ENCODE results near the gene SMAD2.

SMAD2 gene

DNA sequence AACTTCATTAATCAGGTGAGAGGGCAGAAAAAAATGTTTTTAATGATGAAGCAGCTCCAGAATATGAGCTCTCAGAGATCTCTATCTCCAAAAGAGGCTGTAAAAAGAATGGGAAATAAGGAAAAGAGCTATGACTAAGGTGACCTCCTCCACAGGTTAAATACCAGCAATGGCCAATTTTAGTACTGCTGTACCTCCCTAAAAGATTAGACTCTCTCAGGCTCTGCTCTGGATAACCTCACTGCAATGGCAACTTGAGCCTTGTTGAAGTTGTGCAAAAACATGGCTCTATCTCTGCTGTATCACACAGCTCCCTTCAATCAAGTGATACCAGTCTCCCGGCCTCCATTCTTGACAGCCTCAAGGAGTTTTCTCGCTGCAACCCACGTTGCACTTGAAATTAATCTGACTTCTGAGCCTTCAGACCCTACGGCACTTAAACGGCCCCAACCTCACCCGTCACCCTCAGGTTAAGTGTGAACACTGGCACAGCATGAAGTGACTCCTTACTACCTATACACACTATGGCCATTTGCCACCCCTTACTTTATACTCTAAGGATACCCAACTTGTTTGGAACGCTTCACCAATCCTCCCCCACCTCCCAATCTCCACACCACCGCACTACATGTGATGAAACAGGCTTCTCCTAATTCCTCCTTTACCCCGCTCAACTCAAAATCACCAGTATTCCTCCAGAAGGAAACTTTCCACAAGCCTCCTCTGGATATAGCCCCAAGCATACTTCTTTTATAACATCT is 36.3 kb downstream of the SMAD2 start:
- DNase-seq: no peak

GRCh38 chr18:47893047-47893446 is 37.4 kb downstream of the SMAD2 start:
- no peak for DNase-seq

- DNase-seq: no peak
These were observed 42.3 kb downstream of the SMAD2 start for GRCh38 chr18:47888156-47888555.

- DNase-seq: no peak
These were observed 43.2 kb downstream of the SMAD2 start for GRCh38 chr18:47887227-47887626.

GRCh38 chr18:47883771-47884413 is 46.6 kb downstream of the SMAD2 start:
- no peak for DNase-seq

- no peak for DNase-seq
These were observed 47.8 kb downstream of the SMAD2 start for GRCh38 chr18:47882641-47883040.

GRCh38 chr18:47881752-47882455 is 48.6 kb downstream of the SMAD2 start:
- DNase-seq: no peak

DNA sequence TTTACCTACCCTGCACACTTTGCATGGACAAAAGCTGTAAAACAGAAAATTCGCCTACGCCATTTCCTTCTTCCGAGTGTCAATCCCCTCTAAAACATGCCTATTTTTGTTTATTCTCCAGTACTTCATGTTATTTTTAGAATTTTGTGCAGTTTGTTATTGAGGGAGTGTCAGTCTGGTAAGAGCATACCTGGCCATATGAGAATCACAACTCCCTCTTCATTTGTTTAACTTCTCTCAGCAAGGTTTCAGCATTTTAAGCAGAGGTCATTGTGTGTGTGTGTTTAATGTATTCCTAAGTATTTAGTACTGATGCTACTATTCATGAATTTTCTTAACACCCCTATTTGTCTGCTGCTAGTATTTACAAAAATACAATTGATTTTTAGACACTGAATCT is 49.4 kb downstream of the SMAD2 start:
- DNase-seq: no peak

- DNase-seq: no peak
These were observed 52.6 kb downstream of the SMAD2 start for GRCh38 chr18:47877892-47878291.

DNA sequence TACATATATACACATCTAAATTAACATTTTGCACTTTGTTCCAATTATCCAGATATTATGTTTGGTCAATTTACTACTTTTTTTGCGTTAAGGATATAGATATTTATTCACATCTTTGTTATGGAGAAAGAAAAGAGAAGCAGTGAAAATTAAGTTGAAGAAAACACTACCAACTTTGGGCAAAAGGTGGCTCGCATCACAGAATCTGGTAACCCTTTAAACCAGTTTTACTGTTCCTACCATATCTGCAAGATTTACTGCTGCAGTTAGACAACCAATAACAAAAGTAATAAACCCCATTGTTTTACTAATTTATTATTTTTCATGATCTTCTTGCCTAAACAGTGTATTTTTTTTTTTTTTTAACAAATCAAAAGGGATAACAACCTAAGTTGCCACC is 53.6 kb downstream of the SMAD2 start:
- DNase-seq: no peak

DNA sequence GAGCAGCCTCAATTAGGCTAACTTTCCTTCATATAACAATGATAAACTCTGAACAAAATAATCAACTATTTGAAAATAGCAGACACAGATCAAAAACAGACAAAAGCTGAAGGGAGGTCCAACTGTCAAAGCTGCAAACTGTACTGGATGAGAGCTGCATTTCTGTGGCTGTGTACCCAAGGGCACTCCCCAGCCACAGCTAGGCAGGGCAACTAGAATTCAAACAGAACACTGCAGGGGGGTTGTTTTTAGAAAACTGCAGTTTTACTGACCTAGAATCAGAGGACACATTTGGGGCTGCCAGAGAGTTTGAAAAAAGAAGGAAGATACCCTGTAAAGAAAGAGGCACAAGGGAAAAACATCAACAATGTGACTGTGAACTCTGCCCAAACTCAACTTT is 56.8 kb downstream of the SMAD2 start:
- no peak for DNase-seq

DNA sequence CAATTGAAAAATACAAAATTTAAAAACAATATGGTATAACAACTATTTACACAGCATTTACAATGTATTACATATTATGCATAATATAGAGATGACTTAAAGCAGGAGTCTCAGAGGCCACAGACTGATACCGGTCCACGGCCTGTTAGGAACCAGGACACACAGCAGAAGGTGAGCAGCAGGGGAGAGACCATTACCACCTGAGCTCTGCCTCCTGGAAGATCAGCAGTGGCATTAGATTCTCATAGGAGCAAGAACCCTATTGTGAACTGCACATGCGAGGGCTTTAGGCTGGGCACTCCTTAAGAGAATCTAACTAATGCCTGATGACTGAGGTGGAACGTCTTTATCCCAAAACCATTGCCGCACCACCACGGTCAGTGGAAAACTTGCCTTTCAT is 58.0 kb downstream of the SMAD2 start:
- no peak for DNase-seq

DNA sequence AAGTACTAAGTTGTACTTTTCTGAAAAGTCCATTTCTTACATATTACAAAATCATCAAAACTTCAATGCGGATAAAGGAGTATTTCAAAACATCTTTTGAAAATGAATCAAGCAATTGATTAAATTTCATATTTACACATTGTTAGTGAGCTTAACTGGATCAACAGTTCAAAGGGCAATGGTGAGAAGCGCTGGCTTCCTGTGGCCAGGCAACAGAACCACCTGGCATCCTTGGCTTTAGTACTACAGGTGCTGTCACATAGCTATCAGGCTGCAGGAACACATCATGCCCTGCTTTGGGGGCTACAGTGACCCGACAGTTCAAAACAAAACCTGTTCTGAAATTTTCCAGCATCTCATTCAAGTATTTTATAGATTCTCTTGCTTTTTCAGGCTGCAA is 59.2 kb downstream of the SMAD2 start:
- no peak for DNase-seq

DNA sequence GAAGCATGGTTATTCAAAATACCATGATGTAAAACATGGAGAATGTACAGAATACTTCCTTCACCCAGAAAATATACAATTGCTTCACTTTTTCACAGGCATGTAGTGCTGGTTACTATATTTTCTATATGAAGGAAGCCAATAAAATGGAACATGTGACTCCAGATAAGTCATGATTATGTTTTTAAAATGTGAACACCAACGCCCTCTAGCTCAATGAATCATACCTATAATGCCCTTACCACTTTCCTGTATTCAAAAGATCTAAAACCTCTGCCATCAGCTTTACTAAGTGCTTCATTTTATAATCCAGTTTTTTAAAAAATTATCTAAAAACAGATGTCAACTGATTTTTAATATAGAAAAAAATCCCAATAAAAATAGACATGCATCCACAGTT is 59.9 kb downstream of the SMAD2 start:
- no peak for DNase-seq

DNA sequence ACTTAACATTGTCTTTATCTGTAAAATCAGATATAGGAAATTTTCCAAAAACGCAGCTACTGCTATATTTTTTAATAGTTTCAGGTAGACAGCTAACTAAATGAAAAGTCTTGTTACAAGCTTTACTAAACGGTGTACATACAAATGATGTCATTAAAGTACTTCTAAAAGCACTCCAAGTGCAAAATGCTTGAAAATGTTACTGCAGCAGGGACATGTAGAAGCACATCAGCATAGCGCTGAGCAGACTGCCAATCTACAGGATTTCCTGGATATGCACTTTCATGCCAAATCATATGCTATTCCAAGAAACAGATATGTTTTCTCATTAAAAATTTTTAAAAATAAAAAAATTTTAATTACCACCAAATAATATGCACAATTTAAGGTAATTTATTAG is 61.7 kb downstream of the SMAD2 start:
- DNase-seq: no peak

- DNase-seq: no peak
These were observed 65.3 kb downstream of the SMAD2 start for GRCh38 chr18:47865183-47865582.

GRCh38 chr18:47863041-47863440 is 67.4 kb downstream of the SMAD2 start:
- DNase-seq: no peak

DNA sequence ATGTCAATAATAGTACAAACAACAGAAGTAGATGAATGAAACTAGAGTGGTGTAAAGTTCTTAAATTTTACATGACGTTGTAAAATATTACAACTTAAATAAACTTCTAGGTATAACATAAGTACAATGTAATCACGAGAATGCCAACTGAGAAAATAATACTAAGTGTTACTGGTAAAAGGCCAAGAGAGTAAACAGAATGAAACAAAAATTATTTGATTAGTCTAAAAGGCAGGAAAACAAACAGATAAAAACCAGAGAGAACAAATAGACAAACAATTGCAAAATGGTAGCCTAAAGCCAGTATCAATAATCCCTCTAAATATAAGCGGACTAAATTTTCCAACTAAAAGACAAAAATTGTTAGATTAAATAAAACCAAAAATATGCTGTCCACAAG is 71.9 kb downstream of the SMAD2 start:
- DNase-seq: no peak

DNA sequence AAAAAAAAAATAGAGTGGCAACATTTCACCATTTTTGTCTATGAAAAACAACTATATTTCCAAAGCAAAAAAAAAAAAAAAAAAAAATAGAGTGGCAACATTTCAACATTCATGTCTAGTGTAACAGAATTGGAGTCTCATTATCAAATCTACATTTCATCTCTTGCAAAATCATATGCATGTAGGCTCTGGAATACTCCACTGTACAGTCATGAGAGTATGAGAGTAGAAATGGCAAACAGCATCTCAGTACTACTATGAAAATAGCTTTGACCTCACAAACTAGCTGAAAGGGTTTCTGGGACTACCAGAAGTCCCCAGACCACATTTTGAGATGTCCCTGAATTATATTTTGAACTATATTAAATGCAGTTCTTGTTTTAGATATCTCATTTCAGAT is 82.8 kb downstream of the SMAD2 start:
- DNase-seq: no peak

- no peak for DNase-seq
These were observed 84.0 kb downstream of the SMAD2 start for GRCh38 chr18:47846431-47846830.

- no peak for DNase-seq
These were observed 85.5 kb downstream of the SMAD2 start for GRCh38 chr18:47844828-47845498.

DNA sequence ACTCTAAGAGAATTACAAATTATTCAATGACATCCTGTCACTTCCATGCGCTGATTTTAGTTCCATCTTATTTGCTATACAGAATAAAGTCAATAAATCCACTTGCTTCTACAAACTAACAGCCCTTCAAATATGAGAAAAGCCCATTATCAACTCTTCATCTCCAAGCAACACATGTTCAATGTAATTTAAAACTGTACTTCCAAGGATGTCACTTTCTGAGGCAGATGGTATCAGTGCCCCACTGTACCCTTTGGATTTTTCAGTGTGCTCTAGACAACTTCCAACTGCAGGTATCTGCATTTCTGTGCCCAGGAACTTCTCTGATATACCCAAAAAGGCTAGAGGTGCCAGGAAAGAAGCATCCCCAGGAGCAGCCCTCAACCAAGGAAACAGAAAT is 87.6 kb downstream of the SMAD2 start:
- DNase-seq: no peak

DNA sequence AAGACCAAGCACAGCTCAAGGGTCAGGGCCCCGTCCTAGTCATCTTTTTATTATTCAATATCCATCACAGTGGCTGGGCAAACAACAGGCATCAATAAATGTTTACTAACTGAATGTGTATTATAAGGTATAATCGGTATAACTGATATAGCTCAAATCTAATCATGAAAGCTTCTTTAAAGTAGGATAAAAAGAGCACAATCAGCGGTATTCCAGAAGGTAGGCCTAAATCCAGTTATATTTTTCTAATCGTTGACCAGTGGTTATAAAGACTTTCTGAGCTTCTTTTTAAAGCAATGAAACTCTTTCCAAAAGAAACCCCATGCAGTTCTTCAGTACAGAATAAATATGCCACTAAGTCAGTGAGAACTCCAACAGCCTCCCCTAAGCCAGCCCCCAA is 92.1 kb downstream of the SMAD2 start:
- no peak for DNase-seq

GRCh38 chr18:47832348-47832747 is 98.1 kb downstream of the SMAD2 start:
- DNase-seq: no peak

All from NCI-H526 treated with DMSO at 0.1 percent for 48 hours (cell line).